Adrenal gland (tissue), 12 donors: Measurements from ENCODE around the gene ATXN7. TPM values are rescaled to one million over a fixed set of nuclear protein-coding genes. Genes with fewer than 3 reads are reported as not detected.

Experiments
- DNase-seq, 7 donors: peaks; one replicate each; pipeline ENCODE4 v3.0.0-alpha.2; 2019 to 2020
- H3K27ac ChIP-seq, 5 donors: fragments of 200-600 bp; sonication (generic) in 4 of 5; 1 replicate in 3 of 5; 2 replicates in 2 of 5; pipeline versions ENCODE4 v1.5.1 to v1.8.0; 2016 to 2020; ENCODE audit warnings: mild to moderate bottlenecking in 1 of 5
- H3K27me3 ChIP-seq: fragments of 200-600 bp; 2 replicates; pipeline ENCODE4 v1.8.0; 2021
- H3K36me3 ChIP-seq, 2 donors: fragments of 200-600 bp; replicated peaks in 1 of 2; 1 replicate in 1 of 2; 2 replicates in 1 of 2; pipeline versions ENCODE4 v1.5.1 to v1.8.0; 2018 to 2022
- H3K4me1 ChIP-seq, 2 donors: fragments of 200-600 bp; replicated peaks in 1 of 2; 1 replicate in 1 of 2; 2 replicates in 1 of 2; pipeline versions ENCODE4 v1.5.1 to v1.8.0; 2018 to 2021
- H3K4me3 ChIP-seq, 4 donors: fragments of 200-600 bp; sonication (generic) in 3 of 4; one replicate each; pipeline ENCODE4 v1.5.1; 2016 to 2018
- H3K9me3 ChIP-seq, 3 donors: fragments of 200-600 bp; sonication (generic) in 1 of 3; replicated peaks in 1 of 3; 1 replicate in 2 of 3; 2 replicates in 1 of 3; pipeline versions ENCODE4 v1.5.1 to v1.8.0; 2016 to 2021
- CTCF ChIP-seq, 6 experiments: fragments of 450-650 bp in 4 of 6; fragments of 200-600 bp in 2 of 6; sonication (generic) in 1 of 6; IDR thresholded peaks; 1 replicate in 5 of 6; 2 replicates in 1 of 6; pipeline versions ENCODE4 v1.5.1 to v1.8.0; 2016 to 2021; ENCODE audit warnings: antibody characterized with exemption in 6 of 6, mild to moderate bottlenecking in 2 of 6, moderate library complexity in 1 of 6
- POLR2A ChIP-seq, 2 donors: fragments of 450-650 bp; IDR thresholded peaks; one replicate each; pipeline ENCODE4 v1.6.1; 2017; ENCODE audit warnings: antibody characterized with exemption in 2 of 2, mild to moderate bottlenecking in 2 of 2, moderate library complexity in 1 of 2
- WGBS, 4 donors: extraction: QIAGEN DNeasy Blood & Tissue Kit in 2 of 4; methylation state at CpG; one replicate each; pipeline versions ENCODE4 v1.1.5 to v1.1.7; 2013 to 2017; 5-methylcytosine and 5-hydroxymethylcytosine counted together
- intact Hi-C, 2 donors: fragments of 100-400 bp; cut with DNase I; formaldehyde crosslinking; loops; one replicate each; pipeline versions ENCODE4 v1.14.1 to v1.15.0; 2022 to 2023
- polyA plus RNA-seq, 3 donors: library from polyadenylated mRNA; stranded (reverse); fragments of 200-250 nt in 2 of 3; fragments of 350-450 nt in 1 of 3; fragmentation: Illumina TruSeq in 1 of 3; extraction: RNeasy Lipid Tissue Mini Kit (QIAGEN cat#74804) in 1 of 3; gene quantifications; one replicate each; pipeline ENCODE4 v1.2.3, GENCODE V29; 2013 to 2014
- total RNA-seq, 9 donors: library from RNA; depleted of rRNA in 4 of 9; stranded (reverse); fragments of >200 nt in 4 of 9; fragments of 120-200 nt in 1 of 9; fragmentation: NEBNext Ultra II Directional in 1 of 9; extraction: Animal tissue kit (Norgen Biotek cat#: 25700) in 1 of 9; gene quantifications; one replicate each; pipeline versions ENCODE4 v1.1.0 to v1.2.4, GENCODE V29; 2013 to 2023
- donor health status: healthy with polysubstance abuse.
- donor health status: Bipolar disorder and iron deficiency.
- donor health status: DM: yes; HTN: yes; CAD: no.
- donor health status: DM: no; HTN: no; CAD: no.
- donor health status: DM: no; HTN: no; CAD: no.
- donor health status: DM: yes; HTN: yes; CAD: no.

ATXN7 gene
- total and polyA plus RNA-seq, 12 donors: 4.1 to 27.3 (median 18.0) TPM

GRCh38 chr3:63954182-63954581 is 90.5 kb downstream of the ATXN7 start:
- Histone ChIP-seq H3K4me1 (peaks cover 11 to 26% of the 10 kb centered on the region in 2 donors), H3K36me3 (no peaks in the 10 kb centered on the region), H3K4me3 (no peak overlapping the region), H3K27me3 (no peaks in the 10 kb centered on the region), H3K9me3 (no peaks in the 10 kb centered on the region), H3K27ac (no peak overlapping the region)
- no peak for DNase-seq
- intact Hi-C loops: no loop called here
- TF ChIP-seq POLR2A (IDR thresholded peaks at IDR 0.05): no peak
- TF ChIP-seq CTCF (IDR thresholded peaks at IDR 0.05): no peak
- WGBS, 4 donors: 92 to 93% (median 93%) methylated on average over 5 of the region's 5 CpGs

DNA sequence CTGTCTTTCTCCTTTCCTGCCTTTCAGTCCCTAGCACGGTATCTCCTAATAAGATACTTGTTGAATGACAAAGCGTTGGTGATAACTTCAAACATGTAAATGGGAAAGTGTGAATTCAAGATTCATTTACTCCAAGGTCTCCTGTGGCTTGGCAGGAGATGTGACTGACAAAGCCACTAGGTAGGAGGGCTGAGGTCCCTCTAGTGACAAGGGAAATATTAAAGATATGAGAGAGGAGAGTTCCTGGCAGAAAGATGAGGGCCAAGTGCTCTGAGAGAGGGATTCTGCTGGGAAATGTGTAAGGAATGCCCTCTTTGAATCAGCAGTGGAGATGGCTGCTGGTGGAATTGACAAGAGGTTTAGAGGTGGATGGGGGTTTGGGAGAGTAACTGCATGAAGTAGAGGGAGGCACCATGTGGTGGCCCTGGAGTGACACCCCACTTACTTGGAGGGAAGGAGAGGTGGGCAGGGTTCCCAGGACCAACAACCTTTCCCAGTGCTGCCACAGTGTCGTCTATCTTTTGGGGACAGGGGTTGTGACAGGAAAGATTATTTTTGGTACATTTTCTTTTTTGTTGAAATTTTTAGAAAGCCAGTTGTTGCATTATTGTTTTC is 91.5 kb downstream of the ATXN7 start:
- no peaks in the 10 kb centered on the region for H3K9me3 ChIP-seq
- no peak overlapping the region for H3K4me3 ChIP-seq
- no peaks in the 10 kb centered on the region for H3K27me3 ChIP-seq
- intact Hi-C loops: no loop called here
- no peak overlapping the region for H3K27ac ChIP-seq
- 80 to 88% (median 84%) methylated on average over 3 of the region's 3 CpGs for WGBS, 4 donors
- H3K4me1 ChIP-seq: peaks cover 11 to 30% of the 10 kb centered on the region in 2 donors
- no peak for DNase-seq
- no peak for TF ChIP-seq CTCF (IDR thresholded peaks at IDR 0.05)
- TF ChIP-seq POLR2A (IDR thresholded peaks at IDR 0.05): no peak
- H3K36me3 ChIP-seq: no peaks in the 10 kb centered on the region

DNA sequence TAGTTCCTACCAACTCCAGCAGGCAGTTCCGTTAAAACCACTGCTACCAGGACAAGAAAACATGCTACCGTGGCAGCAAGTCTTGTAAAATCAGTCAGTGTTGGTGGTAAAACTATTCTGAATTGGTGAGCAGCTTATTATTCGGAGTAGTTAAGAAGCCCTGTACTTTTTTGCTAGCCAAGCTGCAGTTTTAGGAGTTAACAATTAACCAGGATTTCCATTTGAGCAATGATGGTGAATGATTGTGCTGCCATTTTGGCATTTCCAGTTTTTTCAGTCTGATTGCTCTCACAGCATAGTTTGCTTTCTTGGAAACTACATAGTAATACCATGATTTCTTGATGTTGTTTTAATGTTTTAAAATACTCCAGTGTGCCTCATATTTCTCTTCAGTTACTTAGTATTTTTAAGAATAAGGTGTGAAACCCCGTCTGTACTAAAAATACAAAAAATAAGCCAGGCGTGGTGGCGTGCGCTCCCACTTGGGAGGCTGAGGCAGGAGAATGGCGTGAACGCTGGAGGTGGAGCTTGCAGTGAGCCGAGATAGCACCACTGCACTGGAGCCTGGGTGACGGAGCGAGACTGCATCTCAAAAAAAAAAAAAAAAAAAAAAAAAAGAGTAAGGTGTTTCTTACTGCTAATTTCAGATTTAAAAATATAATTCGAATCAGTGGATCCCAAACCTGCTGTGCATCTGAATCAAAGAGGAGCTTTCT is 92.3 kb downstream of the ATXN7 start:
- TF ChIP-seq CTCF (IDR thresholded peaks at IDR 0.05) (no peak), POLR2A (IDR thresholded peaks at IDR 0.05) (no peak)
- intact Hi-C loops: no loop called here
- DNase-seq: no peak
- H3K36me3 ChIP-seq: no peaks in the 10 kb centered on the region
- H3K27ac ChIP-seq: no peak overlapping the region
- H3K27me3 ChIP-seq: no peaks in the 10 kb centered on the region
- 93 to 97% (median 95%) methylated on average over 13 of the region's 13 CpGs for WGBS, 4 donors
- H3K4me1 ChIP-seq: peaks cover 7 to 30% of the 10 kb centered on the region in 2 donors
- H3K4me3 ChIP-seq: no peak overlapping the region
- no peaks in the 10 kb centered on the region for H3K9me3 ChIP-seq

- no peak overlapping the region for H3K4me3 ChIP-seq
- intact Hi-C loops: no loop called here
- WGBS, 4 donors: 61 to 70% (median 62%) methylated on average over 3 of the region's 3 CpGs
- H3K27ac ChIP-seq: no peak overlapping the region
- no peaks in the 10 kb centered on the region for H3K36me3 ChIP-seq
- TF ChIP-seq POLR2A (IDR thresholded peaks at IDR 0.05) (no peak), CTCF (IDR thresholded peaks at IDR 0.05) (no peak)
- peaks cover 0 to 27% of the 10 kb centered on the region in 2 donors for H3K4me1 ChIP-seq
- DNase-seq: no peak
- no peaks in the 10 kb centered on the region for H3K27me3 ChIP-seq
- no peaks in the 10 kb centered on the region for H3K9me3 ChIP-seq
Measured at GRCh38 chr3:63959146-63959545, 95.5 kb downstream of the ATXN7 start.
